GM21390 (cell line): ENCODE results near the gene AAK1.
"Not testable (repeated sequence)": the region's sequence is repeated elsewhere in the genome, so short reads cannot be mapped to it uniquely, and the experiment has no call there.

Source experiments
- ATAC-seq: cut with Tn5 transposase; IDR thresholded peaks from one replicate; pipeline ENCODE4 v1.9.1; 2021; ENCODE audit not compliant: unreplicated experiment

The AAK1 gene

DNA sequence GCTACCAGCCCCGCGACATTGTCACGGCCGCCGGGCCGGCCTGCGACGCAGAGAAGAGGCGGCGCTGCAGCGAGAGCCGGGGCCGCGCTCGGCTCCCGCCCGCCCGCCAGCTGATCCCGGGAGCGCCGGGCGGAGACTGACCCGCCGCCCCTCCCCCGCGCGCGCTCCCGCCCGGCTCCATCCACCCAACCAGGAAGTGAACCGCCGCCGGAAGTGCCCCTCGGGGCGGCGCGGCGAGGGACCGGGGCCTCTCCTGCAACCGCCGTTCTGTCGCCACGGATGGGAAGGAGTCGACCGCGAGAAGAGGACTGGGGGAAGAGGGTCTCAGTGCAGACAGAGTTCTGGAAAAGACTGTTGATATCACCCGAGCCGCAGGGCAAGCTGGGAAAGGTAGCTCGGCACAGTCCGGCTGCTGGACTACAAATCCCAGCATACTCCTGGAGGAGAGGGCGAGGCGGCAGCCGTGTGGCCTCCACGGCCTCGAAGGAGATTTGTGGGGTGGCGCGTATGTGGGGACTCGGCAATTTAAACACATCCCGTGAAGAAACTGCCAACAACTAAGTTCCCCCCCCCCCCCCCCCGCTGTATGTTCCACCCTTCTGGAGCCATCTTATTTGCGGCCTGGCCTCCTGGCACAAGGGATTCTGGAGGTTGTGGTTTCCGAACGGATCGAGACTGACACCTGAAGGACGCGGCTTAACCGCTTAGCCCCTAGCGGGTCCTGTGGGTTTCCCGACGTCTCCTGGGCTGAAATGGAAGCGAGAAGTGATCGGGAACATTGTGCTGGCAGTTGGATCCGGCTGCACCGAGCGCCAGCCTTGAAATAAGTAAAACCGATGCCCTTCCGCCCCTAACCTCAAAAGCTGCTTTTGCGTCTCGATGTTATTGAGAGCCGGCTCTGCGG, at the start of gene AAK1:
AAK1 (minus strand) TSS at position 138 of the 904 bp plus-strand sequence. CDS start 699 bp downstream, outside the sequence.
- peak; percentile 46 for ATAC-seq

DNA sequence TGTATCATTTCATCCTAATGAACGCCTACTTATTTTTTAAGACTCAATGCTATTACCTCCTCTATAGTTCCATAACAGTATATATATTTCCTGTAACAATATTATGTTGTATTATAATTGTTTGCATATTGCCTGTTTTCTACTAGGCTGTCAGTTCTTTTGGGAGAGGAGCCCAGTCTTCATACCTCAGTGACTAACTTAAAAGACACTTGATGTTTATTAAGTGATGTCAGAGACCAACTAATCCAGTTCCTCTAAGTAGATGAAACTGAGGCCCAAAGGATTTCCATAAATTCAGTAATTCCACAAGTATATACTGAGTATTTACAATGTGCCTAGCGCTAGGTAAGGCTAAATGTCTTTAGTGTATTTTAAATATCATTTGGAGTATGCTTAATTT, 48.9 kb upstream of the AAK1 start:
- no peak for ATAC-seq

DNA sequence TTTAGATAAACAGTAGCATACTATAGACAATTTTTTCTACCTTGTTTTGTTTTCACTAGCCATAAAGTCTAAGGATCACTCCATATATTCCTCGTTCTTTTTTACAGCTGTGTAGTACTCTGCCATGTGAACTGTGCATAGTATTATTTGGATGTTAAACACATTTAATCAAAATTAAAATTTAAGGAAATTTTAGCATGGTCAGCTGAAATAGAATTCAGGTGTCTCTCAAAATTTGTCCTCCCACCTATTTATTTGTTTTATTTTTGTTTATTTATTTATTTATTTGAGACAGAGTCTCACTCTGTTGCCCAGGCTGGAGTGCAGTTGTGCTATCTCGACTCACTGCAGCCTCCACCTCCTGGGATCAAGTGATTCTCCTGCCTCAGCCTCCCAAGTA, 46.4 kb upstream of the AAK1 start:
- ATAC-seq: no peak

DNA sequence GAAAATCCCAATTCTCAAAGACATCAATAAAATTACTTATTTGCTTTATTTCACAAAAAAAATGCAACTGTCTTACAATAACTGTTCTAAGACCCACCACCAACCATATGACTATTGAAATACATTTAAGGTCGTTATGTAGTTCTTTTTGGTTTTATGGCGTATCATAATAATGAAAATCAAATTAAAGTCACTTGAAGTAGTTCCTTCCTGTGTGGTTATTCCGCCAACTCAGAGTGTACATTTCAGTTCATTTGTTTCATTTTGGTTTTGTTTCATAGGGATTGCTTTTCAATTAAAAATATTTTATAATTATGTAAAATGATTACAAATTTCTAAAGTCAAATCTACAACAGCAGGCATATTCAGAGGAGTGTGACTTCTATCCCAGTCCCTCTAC, 45.9 kb upstream of the AAK1 start:
- no peak for ATAC-seq

DNA sequence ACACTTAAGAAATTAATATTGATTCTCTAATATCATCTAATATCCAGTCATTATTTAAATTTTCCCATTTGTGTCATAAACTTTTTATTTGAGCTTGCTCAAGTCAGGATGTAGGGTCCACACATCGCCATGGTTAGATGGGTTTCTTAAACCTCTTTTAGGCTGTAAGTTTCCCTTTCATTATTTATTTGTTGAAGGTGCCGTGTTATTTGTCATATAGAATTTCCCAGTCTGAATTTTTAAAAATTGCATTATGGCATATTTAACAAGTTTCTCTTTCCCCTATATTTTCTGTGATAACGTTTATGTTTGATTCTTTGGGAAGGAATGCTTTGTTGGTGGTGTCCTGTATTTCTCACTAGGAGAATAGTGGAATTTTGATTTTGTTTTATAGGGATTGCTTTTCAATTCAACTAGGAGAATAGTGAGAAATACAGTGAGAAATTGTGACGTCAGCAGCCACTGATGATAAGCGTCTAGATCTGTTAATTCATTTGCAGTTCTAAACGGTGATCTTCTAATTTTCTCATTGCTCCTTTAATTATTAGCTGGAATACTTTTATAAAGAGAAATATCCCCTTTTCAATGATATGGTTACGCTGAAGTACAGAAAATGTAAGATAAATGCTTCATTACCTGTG, 44.6 kb upstream of the AAK1 start:
- ATAC-seq: no peak

DNA sequence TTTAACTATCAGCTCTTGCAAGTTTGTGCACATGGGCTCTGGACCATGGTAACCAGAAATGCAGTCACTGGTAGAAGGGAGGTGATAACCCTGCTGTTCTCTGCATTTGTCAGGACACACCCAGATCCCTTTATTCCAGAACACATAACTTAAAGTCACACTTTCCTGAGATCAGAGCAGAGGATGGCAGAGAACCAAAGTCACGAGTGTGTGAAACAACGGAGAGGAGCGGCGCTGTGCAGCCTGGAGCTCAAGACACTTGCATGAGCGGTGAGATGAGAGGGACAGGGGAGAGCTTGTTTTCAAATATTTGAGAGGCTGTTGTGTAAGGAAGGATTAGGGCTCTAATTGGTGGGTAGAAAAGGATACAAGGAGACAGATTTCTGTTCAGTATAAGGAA, 43.3 kb upstream of the AAK1 start:
- ATAC-seq: no peak

DNA sequence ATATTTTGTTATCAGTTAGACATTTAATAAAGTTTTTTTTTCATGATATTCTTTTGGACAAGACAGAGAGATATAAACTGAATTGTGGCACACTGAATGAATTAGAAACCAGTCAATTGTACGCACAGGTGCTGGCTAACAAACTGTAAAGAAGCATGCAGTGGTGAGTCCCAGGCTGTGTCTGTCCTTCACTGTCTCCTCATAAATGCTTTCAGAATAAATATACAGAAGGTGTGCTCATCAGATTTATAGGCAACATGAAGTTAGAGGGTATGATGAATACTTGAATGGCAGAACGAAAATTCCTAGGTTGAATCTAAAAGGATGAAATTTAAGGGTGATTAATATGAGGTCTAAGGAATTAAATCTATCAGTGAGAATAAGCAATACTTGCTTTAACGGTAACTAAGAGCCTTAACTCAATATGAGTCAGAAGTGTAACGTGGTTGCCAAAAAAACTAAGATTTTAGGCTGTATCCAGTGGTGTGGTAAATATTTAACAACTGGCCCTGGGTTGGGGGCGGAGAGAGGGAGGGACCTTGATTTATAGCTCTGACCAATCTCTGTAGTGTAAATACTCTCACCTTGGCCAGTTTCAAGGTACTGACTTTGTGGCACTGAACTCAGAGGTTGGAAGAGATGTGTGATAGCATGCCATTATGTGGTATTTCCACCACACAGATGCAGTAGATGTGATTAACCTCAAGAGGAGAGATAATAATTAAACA, 41.9 kb upstream of the AAK1 start:
- ATAC-seq: peak; percentile 45

DNA sequence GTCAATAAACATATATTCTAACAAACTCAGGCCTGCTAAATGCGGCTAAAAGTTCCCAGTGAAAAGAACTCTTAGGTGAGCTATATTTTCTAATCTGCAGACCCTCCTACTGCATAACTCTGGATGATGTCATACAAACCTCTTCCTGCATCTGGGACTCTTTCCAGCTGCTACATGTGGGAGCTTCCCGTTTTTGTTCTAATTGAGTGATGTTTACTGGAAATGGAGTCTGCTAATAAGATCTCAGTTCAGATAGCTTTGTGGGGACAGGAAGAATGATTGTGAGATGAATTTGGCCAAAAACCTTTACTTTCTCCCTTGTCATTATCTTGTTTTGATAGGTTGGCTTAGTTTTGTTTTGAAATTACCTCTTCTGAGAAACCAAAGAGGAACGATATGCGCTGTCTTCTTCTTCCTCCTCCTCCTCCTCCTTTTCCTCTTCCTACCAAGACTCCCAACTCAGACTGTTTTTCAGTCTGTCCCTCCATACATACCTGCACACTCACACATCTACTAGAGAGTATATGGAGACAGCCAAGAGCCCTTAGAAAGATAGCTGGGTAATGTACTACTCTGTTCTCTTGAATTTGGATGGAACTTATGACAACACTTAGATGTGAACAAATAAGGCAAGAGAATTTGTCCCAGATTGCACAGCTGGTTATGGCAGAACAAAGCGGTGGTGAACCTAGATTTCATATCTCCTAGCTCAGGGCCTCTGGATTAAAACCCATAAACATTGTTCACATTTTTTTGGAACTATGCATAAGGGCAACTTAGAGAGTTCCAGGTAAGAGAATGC, 39.8 kb upstream of the AAK1 start:
- no peak for ATAC-seq

DNA sequence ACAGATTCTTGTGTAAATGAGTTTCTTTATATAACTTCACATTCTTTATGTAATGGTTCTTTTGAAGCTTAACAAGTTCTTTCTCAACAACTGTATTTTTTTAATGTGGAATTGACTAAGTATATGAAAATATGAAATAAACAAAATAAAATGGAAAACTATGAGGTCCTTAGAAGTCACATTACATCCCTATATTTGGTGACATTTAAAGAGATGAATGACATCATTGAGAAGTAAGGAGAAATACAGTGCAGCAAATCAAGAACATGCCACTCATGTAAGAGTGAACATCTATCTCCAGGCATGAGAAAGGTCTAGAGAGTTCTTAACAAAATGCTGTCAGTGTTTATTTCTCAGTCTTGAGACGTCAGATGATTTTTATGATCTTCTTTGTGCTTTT, 39.0 kb upstream of the AAK1 start:
- no peak for ATAC-seq

DNA sequence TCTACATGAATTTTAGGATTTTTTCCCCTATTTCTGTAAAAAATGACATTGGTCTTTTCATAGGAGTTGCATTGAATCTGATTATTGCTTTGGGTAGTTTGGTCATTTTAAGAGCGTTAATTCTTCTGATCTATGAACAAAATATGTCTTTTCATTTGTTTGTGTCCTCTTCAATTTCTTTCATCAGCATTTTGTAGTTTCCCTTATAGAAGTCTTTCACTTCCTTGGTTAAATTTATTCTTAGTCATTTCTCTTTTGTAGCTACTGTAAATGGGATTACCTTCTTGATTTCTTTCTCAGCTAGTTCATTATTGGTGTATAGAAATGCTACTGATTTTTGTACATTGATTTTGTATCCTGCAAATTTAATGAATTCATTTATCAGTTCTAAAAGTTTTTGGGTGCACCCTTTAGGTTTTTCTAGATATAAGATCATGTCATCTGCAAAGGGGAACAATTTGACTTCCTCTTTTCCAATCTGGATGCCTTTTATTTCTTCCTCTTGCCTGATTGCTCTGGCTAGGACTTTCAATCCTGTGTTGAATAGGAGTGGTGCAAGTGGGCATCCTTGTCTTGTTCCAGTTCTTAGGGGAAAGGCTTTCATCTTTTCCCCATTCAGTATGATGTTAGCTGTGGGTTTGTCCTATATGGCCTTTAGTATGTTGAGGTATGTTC, 36.6 kb upstream of the AAK1 start:
- ATAC-seq: no peak

DNA sequence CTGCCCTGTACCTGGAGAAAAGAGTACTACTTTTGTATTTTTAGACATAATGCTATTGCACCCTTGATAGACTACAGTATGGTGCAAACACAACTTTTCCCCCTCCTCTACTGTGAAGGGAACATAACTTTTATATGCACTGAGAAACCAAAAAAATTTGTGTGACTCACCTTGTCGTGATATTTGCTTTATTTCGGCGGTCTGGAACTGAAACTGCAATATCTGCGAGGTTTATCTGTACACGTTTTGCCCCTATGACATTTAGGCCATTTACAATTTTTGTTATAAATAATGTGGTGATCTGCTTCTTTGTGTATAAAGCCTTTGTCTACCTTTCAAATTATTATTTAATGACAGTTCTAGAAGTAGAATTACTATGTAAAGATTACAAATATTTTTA, 34.4 kb upstream of the AAK1 start:
- ATAC-seq: no peak

DNA sequence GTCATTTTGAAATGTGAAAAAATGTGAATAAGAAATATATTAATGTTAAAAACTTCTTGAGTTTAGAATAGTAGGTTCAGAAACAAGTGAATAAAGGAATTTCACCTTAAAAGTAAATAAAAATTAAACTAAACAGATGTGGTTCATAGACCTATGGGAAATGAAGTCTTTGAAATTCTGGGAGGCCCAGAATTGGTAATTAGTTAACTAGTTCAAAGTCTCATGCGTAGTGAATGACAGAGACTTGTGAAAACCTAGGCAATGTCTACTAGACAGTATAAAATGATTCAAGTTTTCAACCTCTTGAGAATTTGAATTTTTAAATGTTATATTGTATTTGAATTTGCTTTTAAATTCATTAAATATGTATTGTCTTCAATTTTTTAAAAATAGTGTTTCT, 32.6 kb upstream of the AAK1 start:
- ATAC-seq: no peak

DNA sequence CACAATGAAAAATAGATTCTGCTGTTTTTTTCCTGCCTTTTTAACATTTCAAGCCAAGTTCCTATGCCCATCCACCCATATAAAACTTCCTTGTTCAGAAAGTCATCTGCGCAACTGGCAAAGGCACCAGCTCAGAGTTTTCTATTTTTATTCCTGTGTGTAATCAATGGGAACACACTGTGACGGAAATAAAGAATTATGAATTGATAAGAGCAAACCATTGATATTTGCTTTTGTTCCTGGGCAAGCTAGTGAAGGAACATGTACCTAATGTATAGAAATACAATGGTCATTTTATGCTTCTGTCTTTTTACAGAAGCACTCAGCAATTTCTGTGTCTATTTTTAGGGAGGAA, 30.8 kb upstream of the AAK1 start:
- ATAC-seq: no peak

DNA sequence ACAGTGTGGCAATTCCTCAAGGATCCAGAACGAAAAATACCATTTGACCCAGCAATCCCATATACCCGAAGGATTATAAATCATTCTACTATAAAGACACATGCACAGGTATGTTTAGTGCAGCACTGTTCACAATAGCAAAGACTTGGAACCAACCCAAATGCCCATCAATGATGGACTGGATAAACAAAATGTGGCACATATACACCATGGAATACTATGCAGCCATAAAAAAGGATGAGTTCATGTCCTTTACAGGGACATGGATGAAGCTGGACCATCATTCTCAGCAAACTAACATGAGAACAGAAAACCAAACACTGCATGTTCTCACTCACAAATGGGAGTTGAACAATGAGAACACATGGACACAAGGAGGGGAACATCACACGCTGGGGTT, 29.6 kb upstream of the AAK1 start:
- ATAC-seq: not testable (repeated sequence)

DNA sequence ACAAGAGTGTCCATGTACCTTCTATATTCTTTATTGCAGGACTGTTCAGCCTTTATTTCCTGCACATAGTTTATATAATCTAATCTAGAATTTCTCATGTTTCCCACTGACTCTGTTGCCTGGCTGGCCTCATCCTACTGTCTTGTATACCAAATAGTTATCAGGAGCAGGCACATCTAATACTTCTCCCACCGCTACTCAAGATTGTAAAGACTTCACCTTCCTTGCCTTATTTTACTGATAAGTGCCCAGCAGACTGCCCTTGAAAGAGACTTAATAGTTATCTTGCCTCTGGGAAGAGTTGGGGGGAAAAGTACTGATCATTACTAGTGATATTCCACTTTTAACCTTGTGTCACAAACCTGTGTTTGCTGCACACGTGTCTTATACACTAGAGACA, 26.1 kb upstream of the AAK1 start:
- ATAC-seq: no peak

DNA sequence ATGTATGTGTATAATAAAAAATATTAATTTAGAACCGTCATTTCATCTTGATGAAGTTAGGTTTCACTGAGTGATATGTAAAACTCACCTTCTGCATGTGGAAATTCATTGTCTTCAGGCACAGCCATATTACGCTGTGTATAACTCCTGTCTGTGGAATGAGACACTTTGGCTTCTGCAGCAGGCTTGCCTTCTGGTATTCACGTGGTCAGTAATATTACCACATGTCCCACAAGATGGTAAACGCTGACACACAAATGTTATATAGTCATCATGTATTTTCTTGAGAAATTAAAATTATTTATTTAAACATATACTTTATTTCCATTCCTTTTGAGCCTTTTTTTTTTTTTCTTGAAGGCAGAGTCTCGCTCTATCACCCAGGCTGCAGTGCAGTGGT, 25.1 kb upstream of the AAK1 start:
- no peak for ATAC-seq

DNA sequence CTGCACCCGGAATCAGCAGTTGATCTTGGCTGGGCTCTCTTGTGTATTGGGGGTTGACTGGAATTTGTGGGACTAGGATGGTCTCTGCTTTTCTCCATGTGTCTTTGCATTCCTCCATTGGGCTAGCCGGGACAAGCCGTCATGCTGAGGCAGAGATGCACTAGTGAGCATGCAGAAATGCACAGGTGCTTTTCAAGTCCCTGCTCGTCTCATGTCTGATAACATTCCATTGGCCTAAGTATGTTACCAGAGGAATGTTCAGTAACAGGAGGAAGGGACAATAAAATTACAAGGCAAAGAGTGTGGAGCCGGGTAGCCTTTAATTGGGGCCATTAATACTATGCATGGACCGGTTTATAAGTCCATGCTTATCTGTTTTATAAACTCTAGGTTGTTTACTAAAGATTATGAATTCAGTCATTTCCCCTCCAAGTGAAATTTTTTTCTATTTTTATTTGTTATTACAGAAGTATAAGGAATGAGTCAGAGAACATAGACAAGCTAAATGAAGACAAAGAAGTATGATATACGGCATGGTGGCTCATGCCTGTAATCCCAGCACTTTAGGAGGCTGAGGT, 24.4 kb upstream of the AAK1 start:
- no peak for ATAC-seq

DNA sequence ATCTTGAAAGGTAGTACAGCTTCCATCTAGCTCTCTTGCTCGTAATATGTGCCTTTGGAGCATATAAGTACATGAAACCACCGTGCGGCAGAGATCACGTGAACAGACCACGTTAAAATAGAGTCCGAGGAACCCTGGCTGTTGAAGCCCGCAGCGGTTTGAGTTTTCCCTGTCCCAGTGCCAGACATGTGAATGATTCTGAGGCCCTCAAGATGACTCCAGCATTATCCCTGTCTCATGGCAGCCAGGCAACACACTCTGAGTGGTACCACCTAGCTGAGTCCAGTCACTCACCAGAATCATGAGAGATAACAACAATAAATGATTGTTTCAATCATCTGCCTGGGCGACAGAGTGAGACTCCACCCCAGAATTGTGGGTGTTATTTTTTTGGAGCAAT, 21.6 kb upstream of the AAK1 start:
- ATAC-seq: no peak

DNA sequence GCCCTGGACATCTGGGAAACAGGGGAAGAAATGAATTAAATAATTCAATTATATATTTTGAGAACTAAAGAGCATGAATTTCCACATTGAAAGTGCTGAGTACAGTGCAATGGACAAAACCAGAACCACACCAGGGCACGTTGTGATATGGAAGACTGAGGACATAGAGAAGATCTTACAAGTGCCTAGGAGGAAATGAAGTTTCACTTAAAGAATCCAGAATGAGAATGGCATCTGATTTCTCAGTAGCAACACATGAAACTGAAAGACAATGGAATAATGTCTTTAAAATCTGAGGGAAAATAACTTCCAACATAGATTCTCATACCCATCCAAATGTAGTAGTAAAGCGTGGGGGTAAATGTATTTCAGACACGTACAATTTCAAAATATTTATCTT, 20.3 kb upstream of the AAK1 start:
- ATAC-seq: no peak

DNA sequence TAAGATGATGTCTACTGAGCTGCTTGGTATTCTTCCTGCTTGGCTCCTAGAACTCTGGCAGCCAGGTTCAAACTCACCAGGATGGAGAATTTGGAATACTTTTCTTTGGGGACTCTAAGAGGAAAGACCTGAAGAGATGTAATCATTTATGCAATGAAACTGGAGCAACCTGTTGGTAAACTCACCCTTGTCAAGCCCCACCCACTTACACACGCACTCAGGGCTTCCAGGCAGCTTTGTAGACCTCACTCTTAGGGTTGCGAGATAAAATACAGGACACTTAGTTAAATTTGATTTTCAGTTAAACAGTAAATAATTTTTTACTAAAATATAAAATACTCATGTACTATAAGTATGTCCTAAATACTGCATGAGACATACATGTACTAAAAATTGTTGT, 19.0 kb upstream of the AAK1 start:
- not testable (repeated sequence) for ATAC-seq
